PC-9 (cell line): ENCODE measurements around the gene ME2. TPM values are rescaled to one million over a fixed set of nuclear protein-coding genes. Genes with fewer than 3 reads are reported as not detected.

ENCODE experiments used
- BruUV-seq: library from RNA; stranded (reverse); fragments of 400-500 nt; replicated peaks from 2 replicates; lab custom pipeline; 2021; lab: Mats Ljungman, UMichigan
- CTCF ChIA-PET: fragments of 300-600 bp; sonication (Branson Sonifier 250); formaldehyde crosslinking; loops from one replicate; lab custom pipeline; 2022; ENCODE audit warnings: antibody characterized with exemption; lab: Charles Lee
- POLR2A ChIA-PET: fragments of 300-600 bp; sonication (Branson Sonifier 250); formaldehyde crosslinking; loops from one replicate; lab custom pipeline; 2022; ENCODE audit warnings: antibody characterized with exemption; ENCODE audit not compliant: unreplicated experiment; lab: Charles Lee
- DNase-seq, 2 experiments: peaks; one replicate each; pipeline versions ENCODE4 v3.0.0 to v3.0.0-alpha.2; 2015 to 2022; ENCODE audit warnings: mixed read lengths in 1 of 2
- H2AFZ ChIP-seq: fragments of 200-600 bp; sonication (generic); 2 replicates; pipeline ENCODE4 v1.8.1; 2017; ENCODE audit warnings: antibody characterized with exemption
- H3F3A ChIP-seq: fragments of 200-600 bp; sonication (generic); 2 replicates; pipeline ENCODE4 v1.8.1; 2017; ENCODE audit warnings: antibody characterized with exemption, mild to moderate bottlenecking, low read depth; ENCODE audit not compliant: insufficient read depth
- H3K27ac ChIP-seq: fragments of 200-600 bp; sonication (generic); 2 replicates; pipeline ENCODE4 v1.6.1; 2016; ENCODE audit warnings: mixed run types
- H3K27me3 ChIP-seq: fragments of 200-600 bp; sonication (generic); 2 replicates; pipeline ENCODE4 v1.6.1; 2016; ENCODE audit warnings: low read depth, mixed run types; ENCODE audit not compliant: insufficient read depth
- H3K36me3 ChIP-seq: fragments of 200-600 bp; sonication (generic); 2 replicates; pipeline ENCODE4 v1.6.1; 2016; ENCODE audit warnings: low read depth, mixed run types
- H3K4me1 ChIP-seq: fragments of 200-600 bp; sonication (generic); replicated peaks from 2 replicates; pipeline ENCODE4 v1.6.1; 2016; ENCODE audit warnings: mixed run types; ENCODE audit not compliant: insufficient read depth
- H3K4me2 ChIP-seq: fragments of 200-600 bp; sonication (generic); 2 replicates; pipeline ENCODE4 v1.6.1; 2017; ENCODE audit warnings: mixed run types
- H3K4me3 ChIP-seq: fragments of 200-600 bp; sonication (generic); 2 replicates; pipeline ENCODE4 v1.6.1; 2016; ENCODE audit warnings: mixed run types
- H3K79me2 ChIP-seq: fragments of 200-600 bp; sonication (generic); 2 replicates; pipeline ENCODE4 v1.6.1; 2017; ENCODE audit warnings: low read depth, mixed run types
- H3K9me2 ChIP-seq: fragments of 200-600 bp; sonication (generic); 2 replicates; pipeline ENCODE4 v1.8.1; 2017; ENCODE audit warnings: mild to moderate bottlenecking; ENCODE audit not compliant: insufficient read depth
- H3K9me3 ChIP-seq: fragments of 200-600 bp; sonication (generic); 2 replicates; pipeline ENCODE4 v1.8.1; 2016; ENCODE audit warnings: low read depth; ENCODE audit not compliant: insufficient read depth
- H4K20me1 ChIP-seq: fragments of 200-600 bp; sonication (generic); 2 replicates; pipeline ENCODE4 v1.8.1; 2017; ENCODE audit not compliant: insufficient read depth
- CTCF ChIP-seq: fragments of 200-600 bp; sonication (generic); conservative IDR thresholded peaks from 2 replicates; pipeline ENCODE4 v1.6.1; 2017; ENCODE audit warnings: mixed run types, antibody characterized with exemption, mild to moderate bottlenecking, moderate library complexity
- EZH2 ChIP-seq: fragments of 200-600 bp; sonication (generic); IDR thresholded peaks from 2 replicates; pipeline ENCODE4 v1.8.0; 2017; ENCODE audit warnings: antibody characterized with exemption, low read depth
- intact Hi-C: fragments of 100-400 bp; cut with micrococcal nuclease; formaldehyde crosslinking; loops from one replicate; pipeline ENCODE4 v1.10.0; 2022; ENCODE audit not compliant: unreplicated experiment
- total RNA-seq: library from RNA; stranded (reverse); gene quantifications from 2 replicates; pipeline ENCODE4 v1.2.3, GENCODE V29; 2021

ME2 gene
- total RNA-seq, 1 experiment from 2014 or later = 27.9 TPM

- Histone ChIP-seq H3K9me3 (no peaks in the 10 kb centered on the region), H2AFZ (no peak overlapping the region), H3K4me2 (no peak overlapping the region), H3K27ac (no peak overlapping the region), H3F3A (no peaks in the 10 kb centered on the region), H3K36me3 (no peaks in the 10 kb centered on the region), H3K79me2 (no peaks in the 10 kb centered on the region), H3K4me1 (no peaks in the 10 kb centered on the region), H3K27me3 (no peaks in the 10 kb centered on the region), H3K9me2 (no peaks in the 10 kb centered on the region), H3K4me3 (no peak overlapping the region), H4K20me1 (no peaks in the 10 kb centered on the region)
- ChIA-PET POLR2A (no interaction called here), CTCF (no interaction called here)
- TF ChIP-seq EZH2 (no peak), CTCF (no peak)
- DNase-seq = no peak
- intact Hi-C loops = no loop called here
- BruUV-seq = no TSS peak
Measured at GRCh38 chr18:50862401-50862800, 16.5 kb upstream of the ME2 start.

GRCh38 chr18:50863840-50864375 is 15.0 kb upstream of the ME2 start:
- H3K4me2 ChIP-seq = no peak overlapping the region
- H3K79me2 ChIP-seq = no peaks in the 10 kb centered on the region
- H3K27ac ChIP-seq = no peak overlapping the region
- ChIA-PET POLR2A (no interaction called here), CTCF (no interaction called here)
- peaks cover 3% of the 10 kb centered on the region; the same call in 1 of the 2 replicates for H3F3A ChIP-seq
- DNase-seq = no peak
- intact Hi-C loops = no loop called here
- H3K36me3 ChIP-seq = no peaks in the 10 kb centered on the region
- H2AFZ ChIP-seq = no peak overlapping the region
- BruUV-seq = no TSS peak
- no peaks in the 10 kb centered on the region for H4K20me1 ChIP-seq
- no peak overlapping the region for H3K4me3 ChIP-seq
- no peak for TF ChIP-seq EZH2
- no peak for TF ChIP-seq CTCF
- no peaks in the 10 kb centered on the region for H3K27me3 ChIP-seq
- H3K4me1 ChIP-seq = peaks cover 14% of the 10 kb centered on the region
- no peaks in the 10 kb centered on the region for H3K9me2 ChIP-seq
- H3K9me3 ChIP-seq = no peaks in the 10 kb centered on the region

GRCh38 chr18:50866765-50867164 is 12.2 kb upstream of the ME2 start:
- POLR2A ChIA-PET = no interaction called here
- CTCF ChIA-PET = no interaction called here
- H3K4me3 ChIP-seq = no peak overlapping the region
- H3F3A ChIP-seq = peaks cover 23% of the 10 kb centered on the region
- no peaks in the 10 kb centered on the region for H3K27me3 ChIP-seq
- H3K27ac ChIP-seq = no peak overlapping the region
- TF ChIP-seq EZH2 = no peak
- TF ChIP-seq CTCF = peak; percentile 42; the same call in 1 of the 2 replicates
- no peak for DNase-seq
- BruUV-seq = no TSS peak
- no peaks in the 10 kb centered on the region for H3K9me2 ChIP-seq
- H3K4me1 ChIP-seq = peaks cover 35% of the 10 kb centered on the region
- H3K36me3 ChIP-seq = no peaks in the 10 kb centered on the region
- no peak overlapping the region for H2AFZ ChIP-seq
- H4K20me1 ChIP-seq = no peaks in the 10 kb centered on the region
- H3K79me2 ChIP-seq = no peaks in the 10 kb centered on the region
- H3K4me2 ChIP-seq = no peak overlapping the region
- H3K9me3 ChIP-seq = no peaks in the 10 kb centered on the region
- intact Hi-C loops = loop anchor here (2.0 kb wide), 1 partner anchor 46 kb away; the partner anchor contains the start of gene MRO
